ENCODE data around the gene KRT72.
A peak's percentile ranks its signal among the peaks of the same experiment; 100 is the strongest.

The KRT72 gene

GRCh38 chr12:52558781-52559445 lies 42.4 kb downstream of the KRT72 start:
- H3K27me3 Mint-ChIP-seq = peaks cover 2% of the 10 kb centered on the region
- no peak overlapping the region for H3K4me3 Mint-ChIP-seq
- H3K9me3 Mint-ChIP-seq = no peaks in the 10 kb centered on the region
- no peak overlapping the region for H3K27ac Mint-ChIP-seq
- no peaks in the 10 kb centered on the region for H3K36me3 Mint-ChIP-seq
- H3K4me1 Mint-ChIP-seq = peaks cover 7% of the 10 kb centered on the region

- H3K27me3 Mint-ChIP-seq = peaks cover 2% of the 10 kb centered on the region
- peaks cover 7% of the 10 kb centered on the region for H3K4me1 Mint-ChIP-seq
- no peak overlapping the region for H3K4me3 Mint-ChIP-seq
- no peaks in the 10 kb centered on the region for H3K36me3 Mint-ChIP-seq
- no peaks in the 10 kb centered on the region for H3K9me3 Mint-ChIP-seq
- no peak overlapping the region for H3K27ac Mint-ChIP-seq
Measured at GRCh38 chr12:52557476-52557875, 43.8 kb downstream of the KRT72 start.

GRCh38 chr12:52555577-52555976 lies 45.7 kb downstream of the KRT72 start:
- peaks cover 3% of the 10 kb centered on the region for H3K27me3 Mint-ChIP-seq

GRCh38 chr12:52552681-52553195 lies 48.5 kb downstream of the KRT72 start, which contains the start of gene KRT71:
KRT71 (minus strand) TSS chr12:52553145; CDS start chr12:52553077, 68 bp downstream.
- Mint-ChIP-seq H3K9me3 (no peaks in the 10 kb centered on the region), H3K27me3 (peaks cover 1% of the 10 kb centered on the region), H3K36me3 (no peaks in the 10 kb centered on the region), H3K4me1 (no peaks in the 10 kb centered on the region), H3K27ac (peak within 1 kb of the TSS; percentile 49), H3K4me3 (no peak within 1 kb of the TSS)

More at GRCh38 chr12:52555577-52555976, 45.7 kb downstream of the KRT72 start:
- Mint-ChIP-seq H3K4me3 (no peak overlapping the region), H3K9me3 (no peaks in the 10 kb centered on the region), H3K27ac (no peak overlapping the region), H3K36me3 (no peaks in the 10 kb centered on the region), H3K4me1 (peaks cover 7% of the 10 kb centered on the region)

- Mint-ChIP-seq H3K27me3 (peaks cover 1% of the 10 kb centered on the region), H3K27ac (no peak overlapping the region), H3K4me1 (no peaks in the 10 kb centered on the region), H3K4me3 (no peak overlapping the region), H3K36me3 (no peaks in the 10 kb centered on the region), H3K9me3 (no peaks in the 10 kb centered on the region)
Measured at GRCh38 chr12:52552055-52552454, 49.2 kb downstream of the KRT72 start.

- H3K4me3 Mint-ChIP-seq = no peak overlapping the region
- H3K4me1 Mint-ChIP-seq = no peaks in the 10 kb centered on the region
- H3K36me3 Mint-ChIP-seq = no peaks in the 10 kb centered on the region
- peaks cover 1% of the 10 kb centered on the region for H3K27me3 Mint-ChIP-seq
- no peak overlapping the region for H3K27ac Mint-ChIP-seq
- no peaks in the 10 kb centered on the region for H3K9me3 Mint-ChIP-seq
Measured at GRCh38 chr12:52551216-52551865, 49.9 kb downstream of the KRT72 start.

GRCh38 chr12:52546126-52546525 lies 55.1 kb downstream of the KRT72 start:
- Mint-ChIP-seq H3K36me3 (no peaks in the 10 kb centered on the region), H3K4me1 (peaks cover 5% of the 10 kb centered on the region), H3K27ac (no peak overlapping the region), H3K9me3 (no peaks in the 10 kb centered on the region), H3K27me3 (peaks cover 1% of the 10 kb centered on the region), H3K4me3 (no peak overlapping the region)

GRCh38 chr12:52543985-52544883 lies 57.0 kb downstream of the KRT72 start:
- H3K4me3 Mint-ChIP-seq = no peak overlapping the region
- no peak overlapping the region for H3K27ac Mint-ChIP-seq
- H3K27me3 Mint-ChIP-seq = no peaks in the 10 kb centered on the region
- no peaks in the 10 kb centered on the region for H3K9me3 Mint-ChIP-seq
- H3K4me1 Mint-ChIP-seq = peaks cover 5% of the 10 kb centered on the region
- H3K36me3 Mint-ChIP-seq = no peaks in the 10 kb centered on the region

- Mint-ChIP-seq H3K27ac (no peak overlapping the region), H3K27me3 (no peaks in the 10 kb centered on the region), H3K4me1 (peaks cover 5% of the 10 kb centered on the region), H3K36me3 (no peaks in the 10 kb centered on the region), H3K9me3 (no peaks in the 10 kb centered on the region), H3K4me3 (no peak overlapping the region)
Measured at GRCh38 chr12:52542785-52543318, 58.4 kb downstream of the KRT72 start.

- H3K4me3 Mint-ChIP-seq = no peak overlapping the region
- peaks cover under 1% of the 10 kb centered on the region for H3K27me3 Mint-ChIP-seq
- peaks cover 5% of the 10 kb centered on the region for H3K4me1 Mint-ChIP-seq
- H3K27ac Mint-ChIP-seq = no peak overlapping the region
- no peaks in the 10 kb centered on the region for H3K36me3 Mint-ChIP-seq
- H3K9me3 Mint-ChIP-seq = no peaks in the 10 kb centered on the region
Measured at GRCh38 chr12:52542157-52542556, 59.1 kb downstream of the KRT72 start.

- peaks cover 2% of the 10 kb centered on the region for H3K27me3 Mint-ChIP-seq
- H3K9me3 Mint-ChIP-seq = no peaks in the 10 kb centered on the region
- no peak overlapping the region for H3K4me3 Mint-ChIP-seq
- H3K36me3 Mint-ChIP-seq = no peaks in the 10 kb centered on the region
- no peak overlapping the region for H3K27ac Mint-ChIP-seq
- peaks cover 5% of the 10 kb centered on the region for H3K4me1 Mint-ChIP-seq
Measured at GRCh38 chr12:52541709-52542108, 59.6 kb downstream of the KRT72 start.

- no peak overlapping the region for H3K27ac Mint-ChIP-seq
- peaks cover 2% of the 10 kb centered on the region for H3K27me3 Mint-ChIP-seq
- no peaks in the 10 kb centered on the region for H3K36me3 Mint-ChIP-seq
- no peak overlapping the region for H3K4me3 Mint-ChIP-seq
- no peaks in the 10 kb centered on the region for H3K9me3 Mint-ChIP-seq
- peaks cover 5% of the 10 kb centered on the region for H3K4me1 Mint-ChIP-seq
Measured at GRCh38 chr12:52540531-52540930, 60.7 kb downstream of the KRT72 start.

GRCh38 chr12:52539821-52540173 lies 61.5 kb downstream of the KRT72 start:
- no peaks in the 10 kb centered on the region for H3K9me3 Mint-ChIP-seq
- no peak overlapping the region for H3K4me3 Mint-ChIP-seq
- no peaks in the 10 kb centered on the region for H3K36me3 Mint-ChIP-seq
- H3K4me1 Mint-ChIP-seq = peaks cover 5% of the 10 kb centered on the region
- H3K27ac Mint-ChIP-seq = no peak overlapping the region
- H3K27me3 Mint-ChIP-seq = peaks cover 2% of the 10 kb centered on the region

- Mint-ChIP-seq H3K4me1 (peaks cover 5% of the 10 kb centered on the region), H3K27ac (no peak overlapping the region), H3K27me3 (peaks cover 2% of the 10 kb centered on the region), H3K4me3 (no peak overlapping the region), H3K36me3 (no peaks in the 10 kb centered on the region), H3K9me3 (no peaks in the 10 kb centered on the region)
Measured at GRCh38 chr12:52539083-52539820, 62.0 kb downstream of the KRT72 start.

GRCh38 chr12:52537101-52537500 lies 64.2 kb downstream of the KRT72 start:
- Mint-ChIP-seq H3K4me3 (no peak overlapping the region), H3K27ac (no peak overlapping the region), H3K36me3 (no peaks in the 10 kb centered on the region), H3K9me3 (no peaks in the 10 kb centered on the region), H3K27me3 (peaks cover 2% of the 10 kb centered on the region), H3K4me1 (no peaks in the 10 kb centered on the region)

Measured in activated naive CD4-positive, alpha-beta T cell treated with anti-CD3 and anti-CD28 coated beads, Interleukin-2, amount 50 U/mL, for 24 hours (primary cell).